C4-2B (cell line): ENCODE results near the gene UCP2.

Experiments
- ZFX ChIP-seq: fragments of 450-650 bp; IDR thresholded peaks from 2 replicates; pipeline ENCODE4 v1.6.1; 2017
- TF ChIP-seq, protein P1 (sequence below): fragments of 450-650 bp; conservative IDR thresholded peaks from 2 replicates; pipeline ENCODE4 v1.5.1; 2017; ENCODE audit warnings: mild to moderate bottlenecking

DNA sequence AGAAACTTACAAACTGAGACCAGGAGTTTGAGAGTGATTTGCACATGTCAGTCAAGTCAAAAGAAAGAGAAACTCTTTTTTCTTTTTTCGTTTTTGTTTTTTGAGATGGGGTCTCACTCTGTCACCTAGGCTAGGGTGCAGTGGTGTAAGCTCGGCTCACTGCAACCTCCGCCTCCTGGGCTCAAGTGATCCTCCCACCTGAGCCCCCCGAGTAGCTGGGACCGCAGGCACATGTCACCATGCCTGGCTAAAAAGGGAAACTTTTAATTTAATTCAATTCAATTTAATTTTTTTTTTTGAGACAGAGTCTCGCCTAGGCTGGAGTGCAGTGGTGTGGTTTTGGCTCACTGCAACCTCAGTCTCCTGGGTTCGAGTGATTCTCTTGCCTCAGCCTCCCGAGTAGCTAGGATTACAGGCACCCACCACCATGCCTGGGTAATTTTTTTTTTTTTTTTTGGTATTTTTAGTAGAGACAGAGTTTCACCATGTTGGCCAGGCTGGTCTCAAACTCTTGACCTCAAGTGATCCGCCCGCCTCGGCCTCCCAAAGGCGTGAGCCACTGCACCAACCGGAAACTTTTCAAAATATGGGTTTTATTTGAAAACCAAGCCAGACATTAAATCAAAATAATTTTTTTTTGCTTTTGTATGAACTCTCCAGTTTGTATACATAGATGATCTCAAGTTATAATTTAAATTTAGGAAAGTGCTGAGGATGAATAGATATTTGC, 16.4 kb upstream of the UCP2 start:
- TF ChIP-seq, protein P1, sequence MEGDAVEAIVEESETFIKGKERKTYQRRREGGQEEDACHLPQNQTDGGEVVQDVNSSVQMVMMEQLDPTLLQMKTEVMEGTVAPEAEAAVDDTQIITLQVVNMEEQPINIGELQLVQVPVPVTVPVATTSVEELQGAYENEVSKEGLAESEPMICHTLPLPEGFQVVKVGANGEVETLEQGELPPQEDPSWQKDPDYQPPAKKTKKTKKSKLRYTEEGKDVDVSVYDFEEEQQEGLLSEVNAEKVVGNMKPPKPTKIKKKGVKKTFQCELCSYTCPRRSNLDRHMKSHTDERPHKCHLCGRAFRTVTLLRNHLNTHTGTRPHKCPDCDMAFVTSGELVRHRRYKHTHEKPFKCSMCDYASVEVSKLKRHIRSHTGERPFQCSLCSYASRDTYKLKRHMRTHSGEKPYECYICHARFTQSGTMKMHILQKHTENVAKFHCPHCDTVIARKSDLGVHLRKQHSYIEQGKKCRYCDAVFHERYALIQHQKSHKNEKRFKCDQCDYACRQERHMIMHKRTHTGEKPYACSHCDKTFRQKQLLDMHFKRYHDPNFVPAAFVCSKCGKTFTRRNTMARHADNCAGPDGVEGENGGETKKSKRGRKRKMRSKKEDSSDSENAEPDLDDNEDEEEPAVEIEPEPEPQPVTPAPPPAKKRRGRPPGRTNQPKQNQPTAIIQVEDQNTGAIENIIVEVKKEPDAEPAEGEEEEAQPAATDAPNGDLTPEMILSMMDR = no peak
- TF ChIP-seq ZFX = no peak
